Measurements from ENCODE around the gene C12orf56.

DNA sequence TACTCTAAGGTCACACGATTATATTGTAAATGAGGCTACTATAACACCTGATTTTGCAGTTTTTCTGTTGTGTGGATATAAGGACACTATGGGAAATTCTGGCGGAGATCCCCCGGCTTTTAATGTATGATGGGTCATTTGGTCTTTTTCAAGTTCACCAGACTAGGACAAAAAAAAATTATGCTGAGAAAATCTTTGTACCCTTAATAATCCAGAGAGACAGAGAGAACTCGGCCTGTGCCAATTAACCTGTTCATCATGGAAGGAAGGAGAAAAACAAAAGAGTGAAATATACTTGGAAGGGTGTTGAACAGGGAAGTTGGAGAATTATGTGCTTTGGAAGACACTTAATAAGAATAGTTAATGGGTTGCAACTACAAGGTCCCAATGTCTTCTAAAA lies 106.3 kb downstream of the C12orf56 start:
- no peak for TF ChIP-seq CTCF (IDR thresholded peaks at IDR 0.05; ENCODE audit: low read depth, low read length, missing input control)
- TF ChIP-seq EGR1 (IDR thresholded peaks at IDR 0.05; ENCODE audit: low read depth in 2 of 2): no peak
- no peak for TF ChIP-seq FOXA1 (IDR thresholded peaks at IDR 0.05)
- TF ChIP-seq NR2F2 (IDR thresholded peaks at IDR 0.05): no peak
